ENCODE results near the gene MAGIX.

MAGIX gene

DNA sequence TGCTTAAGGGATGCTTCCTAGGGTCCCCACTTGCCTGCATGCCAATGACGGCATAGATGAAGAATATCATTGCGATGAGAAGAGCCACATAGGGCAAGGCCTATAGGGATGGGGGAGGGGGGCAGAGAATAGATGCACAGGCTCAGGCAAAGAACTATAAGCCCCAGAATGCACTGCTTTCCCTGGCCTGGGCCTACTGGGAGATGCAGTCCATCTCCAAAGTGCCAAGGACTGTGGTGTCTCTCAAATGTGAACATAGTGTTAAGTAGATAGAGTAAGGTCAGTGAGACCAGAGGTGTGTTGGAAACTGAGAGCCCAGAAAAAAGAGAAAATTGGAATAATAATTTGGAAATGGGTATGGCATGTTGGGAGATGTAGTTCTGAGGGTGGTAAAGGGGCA lies 49.7 kb downstream of the MAGIX start:
- no peak for TF ChIP-seq FOXM1 (IDR thresholded peaks at IDR 0.05; ENCODE audit: borderline replicate concordance, low read depth)
- no peak for TF ChIP-seq EP300 (IDR thresholded peaks at IDR 0.05; ENCODE audit: borderline replicate concordance)
- TF ChIP-seq ZBTB7A (IDR thresholded peaks at IDR 0.05; ENCODE audit: low read depth): no peak
- TF ChIP-seq CREB1 (IDR thresholded peaks at IDR 0.05; ENCODE audit: low read depth): no peak
- TF ChIP-seq RAD21 (IDR thresholded peaks at IDR 0.05; ENCODE audit: low read depth): no peak

DNA sequence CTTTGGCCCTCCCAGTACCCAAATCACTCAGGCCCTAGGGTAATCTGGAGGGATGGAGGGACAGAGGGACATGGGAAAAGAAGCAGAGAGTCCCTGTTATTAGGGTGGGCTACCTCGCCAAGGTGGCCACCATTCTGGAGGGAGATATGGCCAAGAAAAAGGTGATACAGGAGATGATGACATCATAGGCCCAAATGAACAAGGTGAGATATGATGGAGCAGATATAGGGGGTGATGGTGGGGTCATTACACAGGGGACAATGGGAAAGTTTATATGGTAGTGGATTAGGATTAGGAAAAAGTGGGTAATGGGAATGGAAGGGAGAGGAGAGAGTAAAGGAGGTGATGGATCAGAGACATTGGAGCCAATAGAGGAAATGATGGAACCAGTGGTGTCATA lies 50.3 kb downstream of the MAGIX start:
- TF ChIP-seq, protein P1, sequence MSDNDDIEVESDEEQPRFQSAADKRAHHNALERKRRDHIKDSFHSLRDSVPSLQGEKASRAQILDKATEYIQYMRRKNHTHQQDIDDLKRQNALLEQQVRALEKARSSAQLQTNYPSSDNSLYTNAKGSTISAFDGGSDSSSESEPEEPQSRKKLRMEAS (IDR thresholded peaks at IDR 0.05): no peak
- TF ChIP-seq, protein P2, sequence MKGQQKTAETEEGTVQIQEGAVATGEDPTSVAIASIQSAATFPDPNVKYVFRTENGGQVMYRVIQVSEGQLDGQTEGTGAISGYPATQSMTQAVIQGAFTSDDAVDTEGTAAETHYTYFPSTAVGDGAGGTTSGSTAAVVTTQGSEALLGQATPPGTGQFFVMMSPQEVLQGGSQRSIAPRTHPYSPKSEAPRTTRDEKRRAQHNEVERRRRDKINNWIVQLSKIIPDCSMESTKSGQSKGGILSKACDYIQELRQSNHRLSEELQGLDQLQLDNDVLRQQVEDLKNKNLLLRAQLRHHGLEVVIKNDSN (IDR thresholded peaks at IDR 0.05): no peak
- TF ChIP-seq FOXM1 (IDR thresholded peaks at IDR 0.05; ENCODE audit: borderline replicate concordance, low read depth): no peak
- TF ChIP-seq, protein P3, sequence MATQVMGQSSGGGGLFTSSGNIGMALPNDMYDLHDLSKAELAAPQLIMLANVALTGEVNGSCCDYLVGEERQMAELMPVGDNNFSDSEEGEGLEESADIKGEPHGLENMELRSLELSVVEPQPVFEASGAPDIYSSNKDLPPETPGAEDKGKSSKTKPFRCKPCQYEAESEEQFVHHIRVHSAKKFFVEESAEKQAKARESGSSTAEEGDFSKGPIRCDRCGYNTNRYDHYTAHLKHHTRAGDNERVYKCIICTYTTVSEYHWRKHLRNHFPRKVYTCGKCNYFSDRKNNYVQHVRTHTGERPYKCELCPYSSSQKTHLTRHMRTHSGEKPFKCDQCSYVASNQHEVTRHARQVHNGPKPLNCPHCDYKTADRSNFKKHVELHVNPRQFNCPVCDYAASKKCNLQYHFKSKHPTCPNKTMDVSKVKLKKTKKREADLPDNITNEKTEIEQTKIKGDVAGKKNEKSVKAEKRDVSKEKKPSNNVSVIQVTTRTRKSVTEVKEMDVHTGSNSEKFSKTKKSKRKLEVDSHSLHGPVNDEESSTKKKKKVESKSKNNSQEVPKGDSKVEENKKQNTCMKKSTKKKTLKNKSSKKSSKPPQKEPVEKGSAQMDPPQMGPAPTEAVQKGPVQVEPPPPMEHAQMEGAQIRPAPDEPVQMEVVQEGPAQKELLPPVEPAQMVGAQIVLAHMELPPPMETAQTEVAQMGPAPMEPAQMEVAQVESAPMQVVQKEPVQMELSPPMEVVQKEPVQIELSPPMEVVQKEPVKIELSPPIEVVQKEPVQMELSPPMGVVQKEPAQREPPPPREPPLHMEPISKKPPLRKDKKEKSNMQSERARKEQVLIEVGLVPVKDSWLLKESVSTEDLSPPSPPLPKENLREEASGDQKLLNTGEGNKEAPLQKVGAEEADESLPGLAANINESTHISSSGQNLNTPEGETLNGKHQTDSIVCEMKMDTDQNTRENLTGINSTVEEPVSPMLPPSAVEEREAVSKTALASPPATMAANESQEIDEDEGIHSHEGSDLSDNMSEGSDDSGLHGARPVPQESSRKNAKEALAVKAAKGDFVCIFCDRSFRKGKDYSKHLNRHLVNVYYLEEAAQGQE (IDR thresholded peaks at IDR 0.05; ENCODE audit: low read depth): no peak
- TF ChIP-seq EGR1 (IDR thresholded peaks at IDR 0.05): no peak
- TF ChIP-seq EP300 (IDR thresholded peaks at IDR 0.05; ENCODE audit: borderline replicate concordance): no peak
- TF ChIP-seq RAD21 (IDR thresholded peaks at IDR 0.05; ENCODE audit: low read depth): no peak
- no peak for TF ChIP-seq ZBTB7A (IDR thresholded peaks at IDR 0.05; ENCODE audit: low read depth)
- TF ChIP-seq TAF1 (IDR thresholded peaks at IDR 0.05; ENCODE audit: low read depth): no peak
- TF ChIP-seq CREB1 (IDR thresholded peaks at IDR 0.05; ENCODE audit: low read depth): no peak
- TF ChIP-seq TEAD4 (IDR thresholded peaks at IDR 0.05): no peak
- no peak for TF ChIP-seq NFIC (IDR thresholded peaks at IDR 0.05)
- TF ChIP-seq CEBPB (IDR thresholded peaks at IDR 0.05): no peak
- TF ChIP-seq TCF12 (IDR thresholded peaks at IDR 0.05; ENCODE audit: low read depth): no peak
- TF ChIP-seq YY1 (IDR thresholded peaks at IDR 0.05; ENCODE audit: low read depth): no peak

DNA sequence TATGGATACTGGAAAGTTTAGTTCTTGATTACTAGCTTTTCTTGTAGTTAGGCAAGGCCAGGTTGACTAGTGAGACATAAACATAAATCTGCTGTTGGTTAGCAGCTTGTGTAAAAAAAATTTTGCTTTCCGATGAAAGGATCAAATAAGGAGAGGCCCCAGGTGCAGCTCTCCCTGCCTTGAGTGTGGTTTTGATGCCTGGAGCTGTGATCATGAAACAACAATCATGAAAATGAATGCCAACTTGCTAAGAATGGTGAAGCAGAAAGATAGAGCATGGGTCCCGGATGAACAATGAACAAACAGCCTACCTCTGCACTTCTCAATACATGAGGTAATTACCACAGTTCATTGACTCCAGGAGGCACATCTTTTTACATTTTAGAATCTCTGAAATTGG lies 51.9 kb downstream of the MAGIX start:
- TF ChIP-seq CREB1 (IDR thresholded peaks at IDR 0.05; ENCODE audit: low read depth) (no peak), NFIC (IDR thresholded peaks at IDR 0.05) (no peak), RAD21 (IDR thresholded peaks at IDR 0.05; ENCODE audit: low read depth) (no peak), ZBTB7A (IDR thresholded peaks at IDR 0.05; ENCODE audit: low read depth) (no peak), YY1 (IDR thresholded peaks at IDR 0.05; ENCODE audit: low read depth) (no peak), TEAD4 (IDR thresholded peaks at IDR 0.05) (no peak)
- TF ChIP-seq, protein P2 (IDR thresholded peaks at IDR 0.05): no peak
- TF ChIP-seq, protein P1 (IDR thresholded peaks at IDR 0.05): no peak

DNA sequence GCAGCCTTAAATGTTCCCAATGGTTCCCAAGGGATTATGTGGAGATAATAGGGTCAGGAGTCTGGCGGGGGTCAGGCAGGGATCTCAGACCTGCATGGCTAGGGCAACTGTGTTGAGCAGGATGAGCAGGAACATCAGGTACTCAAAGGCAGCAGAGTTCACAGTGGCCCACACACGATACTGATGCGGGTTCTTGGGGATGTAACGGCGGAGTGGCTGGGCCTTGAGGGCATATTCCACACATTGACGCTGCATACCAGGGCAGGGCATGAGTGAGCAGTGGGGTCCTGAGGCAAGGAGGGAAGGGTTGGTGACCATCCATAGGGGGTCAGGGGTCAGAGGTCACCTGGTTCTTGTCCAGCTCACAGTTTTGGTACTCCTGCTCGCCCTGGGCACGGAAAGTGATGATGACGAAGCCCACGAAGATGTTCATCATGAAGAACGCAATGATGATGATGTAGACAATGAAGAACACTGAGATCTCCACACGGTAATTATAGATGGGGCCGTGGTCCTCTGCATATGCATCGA lies 52.5 kb downstream of the MAGIX start:
- TF ChIP-seq FOXM1 (IDR thresholded peaks at IDR 0.05; ENCODE audit: borderline replicate concordance, low read depth) (no peak), TAF1 (IDR thresholded peaks at IDR 0.05; ENCODE audit: low read depth) (no peak), EP300 (IDR thresholded peaks at IDR 0.05; ENCODE audit: borderline replicate concordance) (no peak), ZBTB7A (IDR thresholded peaks at IDR 0.05; ENCODE audit: low read depth) (no peak), TCF12 (IDR thresholded peaks at IDR 0.05; ENCODE audit: low read depth) (no peak), CREB1 (IDR thresholded peaks at IDR 0.05; ENCODE audit: low read depth) (no peak), YY1 (IDR thresholded peaks at IDR 0.05; ENCODE audit: low read depth) (no peak), RAD21 (IDR thresholded peaks at IDR 0.05; ENCODE audit: low read depth) (no peak), TEAD4 (IDR thresholded peaks at IDR 0.05) (no peak), NFIC (IDR thresholded peaks at IDR 0.05) (no peak), CEBPB (IDR thresholded peaks at IDR 0.05) (no peak), EGR1 (IDR thresholded peaks at IDR 0.05) (no peak)
- TF ChIP-seq, protein P2 (IDR thresholded peaks at IDR 0.05): no peak
- TF ChIP-seq, protein P1 (IDR thresholded peaks at IDR 0.05): no peak
- TF ChIP-seq, protein P3 (IDR thresholded peaks at IDR 0.05; ENCODE audit: low read depth): no peak

All from Ishikawa (cell line).